Fibroblast of peridontal ligament (primary cell): ENCODE measurements around the gene EYS.

Experiments
- DNase-seq: peaks from one replicate; pipeline ENCODE4 v3.0.0-alpha.2; 2010; ENCODE audit errors: extremely low read depth

Gene EYS

GRCh38 chr6:65707126-65707826 is at the start of gene EYS:
EYS (minus strand) TSS chr6:65707226; CDS start chr6:65495410, 211,816 bp downstream.
- DNase-seq: no peak

GRCh38 chr6:65746302-65746701 is 39.3 kb upstream of the EYS start:
- DNase-seq: no peak

- DNase-seq: no peak
Measured at GRCh38 chr6:65745614-65746013, 38.6 kb upstream of the EYS start.

GRCh38 chr6:65728879-65729479 is 22.0 kb upstream of the EYS start:
- DNase-seq: no peak

GRCh38 chr6:65719101-65719500 is 12.1 kb upstream of the EYS start:
- no peak for DNase-seq

GRCh38 chr6:65711531-65711930 is 4.5 kb upstream of the EYS start:
- no peak for DNase-seq

GRCh38 chr6:65709099-65709830 is 2.2 kb upstream of the EYS start:
- no peak for DNase-seq

GRCh38 chr6:65708162-65708561 is 1.1 kb upstream of the EYS start:
- DNase-seq: no peak

- DNase-seq: no peak
Measured at GRCh38 chr6:65706436-65706835, 590 bp downstream of the EYS start.

GRCh38 chr6:65701325-65701724 is 5.7 kb downstream of the EYS start:
- DNase-seq: no peak

- no peak for DNase-seq
Measured at GRCh38 chr6:65700561-65700960, 6.5 kb downstream of the EYS start.

GRCh38 chr6:65692109-65692508 is 14.9 kb downstream of the EYS start:
- no peak for DNase-seq

- no peak for DNase-seq
Measured at GRCh38 chr6:65680232-65680631, 26.8 kb downstream of the EYS start.

- DNase-seq: no peak
Measured at GRCh38 chr6:65671922-65672321, 35.1 kb downstream of the EYS start.

- DNase-seq: no peak
Measured at GRCh38 chr6:65667916-65668656, 38.9 kb downstream of the EYS start.

GRCh38 chr6:65650086-65650485 is 56.9 kb downstream of the EYS start:
- no peak for DNase-seq

- DNase-seq: no peak
Measured at GRCh38 chr6:65649392-65649791, 57.6 kb downstream of the EYS start.

GRCh38 chr6:65646544-65646943 is 60.5 kb downstream of the EYS start:
- no peak for DNase-seq

- no peak for DNase-seq
Measured at GRCh38 chr6:65642776-65643175, 64.2 kb downstream of the EYS start.

- no peak for DNase-seq
Measured at GRCh38 chr6:65638047-65638831, 68.8 kb downstream of the EYS start.

GRCh38 chr6:65637289-65638046 is 69.6 kb downstream of the EYS start:
- DNase-seq: no peak
